ENCODE data around the gene CD248.
A peak's percentile ranks its signal among the peaks of the same experiment; 100 is the strongest.
"Not testable (repeated sequence)": the region's sequence is repeated elsewhere in the genome, so short reads cannot be mapped to it uniquely, and the experiment has no call there.

The CD248 gene

DNA sequence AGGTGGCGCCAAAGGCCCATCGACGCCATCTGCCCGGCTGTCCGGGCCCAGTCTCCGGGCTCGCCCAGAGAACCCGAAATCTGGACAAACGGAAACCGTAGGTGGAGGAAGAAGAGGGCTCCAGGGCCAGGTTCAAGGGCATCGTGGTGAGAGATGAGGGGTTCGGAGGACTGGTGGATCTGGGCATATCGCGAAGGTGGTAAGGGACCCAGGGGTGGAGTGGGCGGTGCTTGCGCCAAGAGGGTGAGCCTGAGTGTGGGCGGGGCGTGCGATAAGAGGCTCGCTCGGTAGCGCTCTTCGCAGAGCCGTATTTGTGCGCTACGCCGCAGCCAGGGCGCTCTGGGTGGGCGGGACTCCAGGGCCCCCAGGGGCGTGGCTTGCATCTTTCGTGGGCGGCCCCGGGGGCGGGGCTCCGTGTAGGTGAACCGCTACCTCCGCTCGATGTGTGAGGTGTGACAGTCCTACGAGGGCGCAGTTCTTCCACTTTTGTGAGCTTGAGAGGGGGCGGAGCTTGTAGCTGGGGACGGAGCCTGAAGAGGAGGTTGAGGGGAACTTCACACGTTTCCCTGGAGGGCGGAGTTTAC is 4.8 kb downstream of the CD248 start:
- peak; percentile 88 for DNase-seq

DNA sequence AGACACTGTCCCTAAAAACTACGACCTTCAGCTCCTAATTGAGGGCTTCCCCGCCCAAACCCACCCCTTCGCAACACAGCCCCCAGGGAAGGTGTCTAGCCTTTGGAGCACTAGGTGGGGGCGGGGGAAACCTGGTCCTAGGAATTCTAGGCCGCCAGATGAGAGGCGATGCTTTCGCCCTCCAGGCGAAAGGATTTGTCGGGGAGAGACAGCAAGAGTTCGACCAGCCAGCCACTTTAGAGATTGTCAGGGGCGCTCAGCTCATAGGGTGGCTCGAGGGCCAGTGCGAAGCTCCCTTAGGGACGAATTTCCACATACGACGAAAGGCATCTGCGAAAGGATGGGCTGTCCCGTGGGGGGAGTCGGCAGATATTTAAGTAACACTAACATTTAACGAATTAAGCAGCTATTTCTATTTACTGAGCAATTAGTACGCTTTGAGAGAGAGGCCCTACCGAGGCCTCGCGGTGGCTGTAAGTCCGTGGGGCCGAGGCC is 5.3 kb downstream of the CD248 start:
- DNase-seq: no peak

DNA sequence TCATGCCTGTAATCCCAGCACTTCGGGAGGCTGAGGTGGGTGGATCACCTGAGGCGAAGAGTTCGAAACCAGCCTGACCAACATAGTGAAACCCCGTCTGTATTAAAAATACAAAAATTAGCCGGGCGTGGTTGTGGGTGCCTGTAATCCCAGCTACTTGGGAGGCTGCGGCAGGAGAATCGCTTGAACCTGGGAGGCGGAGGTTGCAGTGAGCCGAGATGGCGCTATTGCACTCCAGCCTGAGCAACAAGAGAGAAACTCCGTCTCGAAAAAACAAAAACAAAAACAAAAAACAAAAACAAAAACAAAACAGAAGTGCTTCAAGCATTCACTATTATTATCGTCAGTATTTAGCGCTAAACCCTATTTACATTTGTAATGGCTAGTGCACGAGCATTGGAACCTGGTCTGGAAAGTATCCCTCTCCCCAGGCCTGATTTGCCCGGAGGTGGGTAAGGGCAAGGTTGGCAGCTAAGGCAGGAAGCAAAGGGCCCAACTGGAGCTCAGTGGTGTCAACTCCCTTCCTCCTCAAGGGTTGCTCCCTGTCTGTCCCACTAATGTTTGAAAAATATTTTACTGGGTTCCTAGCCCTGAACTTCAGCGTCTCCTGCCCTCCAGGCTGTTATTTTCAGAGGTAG is 5.9 kb downstream of the CD248 start:
- DNase-seq: not testable (repeated sequence)

DNA sequence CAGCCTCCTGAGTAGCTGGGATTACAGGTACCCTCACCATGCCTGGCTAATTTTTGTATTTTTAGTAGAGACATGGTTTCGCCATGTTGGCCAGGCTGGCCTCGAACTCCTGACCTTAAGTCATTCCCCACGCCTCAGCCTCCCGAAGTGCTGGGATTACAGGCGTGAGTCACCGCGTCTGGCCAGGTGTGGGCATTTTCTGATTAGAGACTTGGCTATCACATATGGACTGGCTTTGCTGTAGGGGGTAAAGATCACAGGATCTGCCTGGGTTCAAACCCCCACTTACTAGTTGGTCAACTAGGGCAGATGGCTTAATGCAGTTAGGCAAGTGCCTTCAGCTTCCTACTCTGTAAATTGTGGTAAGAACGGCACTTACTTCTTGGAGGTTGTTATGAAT is 6.5 kb downstream of the CD248 start:
- no peak for DNase-seq

DNA sequence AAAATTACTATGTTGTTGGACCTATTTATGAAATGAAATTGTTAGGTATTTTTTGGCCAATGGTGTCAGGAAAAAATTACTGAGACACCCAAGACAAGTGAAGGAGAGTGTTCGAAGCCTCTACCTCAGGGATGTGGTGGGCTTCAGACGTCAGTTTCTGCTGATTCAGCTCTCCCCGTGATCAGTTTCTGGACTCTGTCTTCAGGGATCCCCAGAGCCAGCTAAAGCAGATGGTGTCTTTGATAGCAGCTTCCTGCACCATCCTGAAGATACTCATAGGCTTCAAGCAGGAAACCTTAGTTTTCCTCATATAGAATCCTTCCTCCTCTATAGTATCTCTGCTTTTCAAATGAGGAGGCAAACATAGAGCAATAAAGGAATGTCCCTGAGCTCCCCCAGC is 7.4 kb downstream of the CD248 start:
- DNase-seq: no peak

DNA sequence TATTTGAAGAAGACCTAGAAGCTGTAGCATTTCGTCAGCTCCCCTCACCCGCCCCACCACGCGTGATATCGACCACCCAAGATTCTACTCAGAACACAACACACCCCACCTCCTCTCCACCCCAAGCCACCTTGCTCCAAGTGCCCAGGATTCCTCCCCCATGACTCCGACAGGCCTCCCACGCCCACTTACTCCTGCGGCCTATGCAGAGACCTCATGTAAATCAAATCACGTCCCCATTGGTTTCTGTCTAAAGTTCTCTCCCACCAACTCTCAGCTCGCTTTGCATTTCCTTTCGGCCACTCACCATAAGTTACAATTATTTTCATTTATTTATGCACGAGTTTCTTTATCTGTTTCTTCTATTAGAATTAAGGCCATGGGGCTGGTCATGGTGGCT is 14.2 kb downstream of the CD248 start:
- no peak for DNase-seq

DNA sequence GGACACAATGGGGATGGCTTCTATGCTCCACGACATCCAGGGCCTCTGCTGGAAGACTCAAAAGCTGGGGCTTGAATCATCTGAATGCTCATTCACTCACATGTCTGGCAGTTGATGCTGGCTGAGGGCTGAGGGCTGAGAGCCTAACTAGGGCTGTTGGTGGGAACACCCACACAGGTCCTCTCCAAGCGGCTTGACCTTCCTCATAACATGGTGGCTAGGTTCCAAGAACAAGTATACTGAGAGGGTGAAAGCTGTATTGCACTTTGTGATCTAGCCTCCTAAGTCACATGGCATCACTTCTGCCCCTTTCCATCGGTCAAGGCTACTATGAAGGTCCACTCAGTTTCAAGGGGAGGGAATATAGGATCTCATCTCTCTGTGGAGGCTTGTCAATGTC is 17.7 kb downstream of the CD248 start:
- DNase-seq: no peak

DNA sequence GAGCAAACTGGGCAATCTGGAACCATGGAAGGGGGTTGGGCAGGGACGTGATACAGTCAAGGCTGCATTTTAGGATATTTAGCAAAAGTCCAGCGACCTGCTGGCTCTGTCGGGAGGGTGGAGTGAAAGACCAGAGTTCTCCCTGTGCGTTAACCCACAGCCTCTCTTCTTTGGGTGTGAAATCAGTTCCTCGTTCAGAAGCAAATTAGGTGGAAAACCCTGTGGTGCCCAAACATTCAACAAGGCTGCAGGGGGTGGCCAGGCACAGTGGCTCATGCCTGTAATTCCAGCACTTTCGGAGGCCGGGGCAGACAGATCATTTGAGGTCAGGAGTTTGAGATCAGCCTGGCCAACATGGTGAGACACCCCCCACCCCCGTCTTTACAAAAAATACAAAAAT is 19.2 kb downstream of the CD248 start:
- DNase-seq: no peak

DNA sequence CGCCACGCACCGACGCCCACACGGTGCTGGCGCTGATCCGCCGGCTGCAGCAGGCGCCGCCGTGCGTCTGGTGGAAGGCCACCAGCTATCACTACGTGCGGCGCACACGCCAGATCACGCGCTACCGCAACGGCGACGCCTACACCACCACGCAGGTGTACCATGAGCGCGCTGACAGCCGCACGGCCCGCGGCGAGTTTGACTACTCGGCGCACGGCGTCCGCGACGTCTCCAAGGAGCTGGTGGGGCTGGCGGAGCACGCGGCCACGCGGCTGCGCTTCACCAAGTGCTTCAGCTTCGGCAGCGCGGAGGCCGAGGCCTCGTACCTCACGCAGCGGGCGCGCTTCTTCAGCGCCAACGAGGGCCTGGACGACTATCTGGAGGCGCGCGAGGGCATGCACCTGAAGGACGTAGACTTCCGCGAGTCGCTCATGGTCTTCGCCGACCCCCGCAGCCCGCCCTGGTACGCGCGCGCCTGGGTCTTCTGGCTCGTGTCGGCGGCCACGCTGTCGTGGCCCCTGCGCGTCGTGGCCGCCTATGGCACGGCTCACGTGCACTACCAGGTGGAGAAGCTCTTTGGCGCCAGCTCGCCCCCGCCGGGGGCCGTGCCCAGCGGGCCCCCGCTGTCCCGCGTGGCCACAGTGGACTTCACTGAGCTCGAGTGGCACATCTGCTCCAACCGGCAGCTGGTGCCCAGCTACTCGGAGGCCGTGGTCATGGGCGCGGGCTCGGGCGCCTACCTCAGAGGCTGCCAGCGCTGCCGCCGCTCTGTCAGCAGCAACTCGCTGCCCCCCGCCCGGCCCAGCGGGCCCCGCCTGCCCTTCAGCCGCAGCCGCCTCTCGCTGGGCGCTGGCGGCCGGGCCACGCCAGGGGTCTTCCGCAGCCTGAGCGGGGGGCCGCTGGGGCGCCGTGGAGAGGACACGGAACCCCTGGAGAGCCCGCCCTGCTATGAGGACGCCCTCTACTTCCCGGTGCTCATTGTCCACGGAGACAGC is 21.9 kb downstream of the CD248 start:
- no peak for DNase-seq

DNA sequence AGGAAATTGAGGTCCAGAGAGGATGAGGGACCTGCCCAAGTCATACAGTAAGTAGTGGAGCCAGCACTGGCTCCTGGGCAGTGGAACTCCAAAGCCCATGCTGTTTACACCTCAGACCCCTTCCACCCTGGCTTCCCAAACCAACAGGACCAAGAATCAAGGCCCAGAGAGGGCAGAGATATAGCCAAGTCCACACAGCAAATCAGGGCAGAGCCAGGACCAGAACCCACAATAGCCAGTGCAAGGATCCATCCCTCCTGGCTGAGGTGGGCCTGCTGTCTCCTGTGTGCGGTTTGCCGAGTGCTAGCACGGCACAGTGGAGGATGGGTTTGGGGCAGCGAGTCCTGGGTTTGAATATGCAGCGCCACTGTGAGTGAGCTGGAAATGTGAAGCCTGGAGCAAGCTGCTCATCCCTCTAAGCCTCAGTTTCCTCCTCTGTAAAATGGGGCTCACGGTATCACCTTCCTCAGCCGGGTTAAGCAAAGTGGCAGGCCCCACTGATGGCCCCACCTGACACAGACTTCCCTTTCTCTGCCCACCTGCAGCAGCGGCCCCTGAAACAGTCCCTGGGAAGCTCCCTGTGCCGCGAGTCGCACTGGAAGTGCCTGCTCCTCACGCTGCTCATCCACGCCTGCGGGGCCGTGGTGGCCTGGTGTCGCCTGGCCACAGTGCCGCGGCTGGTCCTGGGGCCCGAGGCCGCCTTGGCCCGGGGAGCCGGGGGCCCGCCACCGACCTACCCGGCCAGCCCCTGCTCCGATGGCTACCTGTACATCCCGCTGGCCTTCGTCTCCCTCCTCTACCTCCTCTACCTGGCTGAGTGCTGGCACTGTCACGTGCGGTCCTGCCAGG is 22.8 kb downstream of the CD248 start:
- no peak for DNase-seq

DNA sequence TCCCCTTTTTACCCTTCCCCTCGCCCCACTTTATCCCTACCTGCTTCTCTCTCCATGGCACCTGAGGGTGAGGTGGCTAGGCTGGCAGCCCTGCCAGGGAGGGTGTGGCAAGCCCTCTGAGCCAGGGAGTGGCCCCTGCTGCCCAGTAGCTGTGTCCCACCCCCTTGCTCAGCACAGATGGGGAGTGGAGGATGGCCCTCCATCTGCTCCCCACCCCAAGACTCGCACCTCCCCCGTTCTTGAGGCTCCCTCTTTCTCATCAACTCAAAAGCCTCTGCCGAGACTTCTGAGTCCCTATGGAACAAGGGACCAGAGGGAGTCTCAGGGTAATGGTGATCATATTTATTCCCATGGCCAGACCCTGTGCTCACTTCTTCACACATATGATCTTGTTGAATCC is 23.5 kb downstream of the CD248 start:
- no peak for DNase-seq

DNA sequence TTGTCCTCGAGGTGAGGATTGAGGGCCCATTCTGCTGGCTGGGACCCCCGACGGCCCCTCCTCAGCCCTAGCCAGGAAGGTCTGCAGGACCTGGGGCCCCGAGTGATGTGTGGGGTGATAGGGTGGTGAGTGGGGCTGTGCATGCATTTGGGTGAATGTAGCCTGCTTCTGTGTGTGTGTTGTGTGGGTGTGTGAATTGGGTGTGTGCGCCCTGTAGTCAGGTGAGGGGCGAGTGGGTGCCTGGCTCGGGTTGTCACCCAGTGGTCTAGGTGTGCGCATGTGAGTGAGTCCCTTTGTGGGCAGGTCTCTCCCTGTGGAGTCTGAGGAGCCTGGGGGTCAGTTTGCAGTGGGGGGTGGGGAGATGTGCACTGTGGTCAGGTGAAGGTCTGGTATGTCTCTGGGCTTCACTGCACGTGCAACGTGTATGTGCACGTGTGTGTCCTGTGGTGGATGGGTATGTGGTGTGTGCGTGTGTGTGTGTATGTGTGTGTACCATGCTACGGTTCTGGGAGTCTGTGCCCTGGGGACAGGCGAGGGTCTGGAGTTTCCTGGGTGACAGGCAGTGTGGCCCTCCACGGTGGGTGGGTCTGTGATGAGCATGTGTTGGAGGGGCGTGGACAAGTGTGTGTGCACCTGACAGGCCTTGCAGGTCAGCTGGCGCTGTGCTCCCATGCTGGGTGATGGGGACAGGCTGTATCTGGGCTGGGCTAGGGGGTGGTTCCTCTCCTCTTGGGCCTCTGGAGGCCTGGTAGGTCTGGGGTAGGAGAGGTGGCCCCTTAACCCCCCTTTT is 24.1 kb downstream of the CD248 start:
- no peak for DNase-seq

DNA sequence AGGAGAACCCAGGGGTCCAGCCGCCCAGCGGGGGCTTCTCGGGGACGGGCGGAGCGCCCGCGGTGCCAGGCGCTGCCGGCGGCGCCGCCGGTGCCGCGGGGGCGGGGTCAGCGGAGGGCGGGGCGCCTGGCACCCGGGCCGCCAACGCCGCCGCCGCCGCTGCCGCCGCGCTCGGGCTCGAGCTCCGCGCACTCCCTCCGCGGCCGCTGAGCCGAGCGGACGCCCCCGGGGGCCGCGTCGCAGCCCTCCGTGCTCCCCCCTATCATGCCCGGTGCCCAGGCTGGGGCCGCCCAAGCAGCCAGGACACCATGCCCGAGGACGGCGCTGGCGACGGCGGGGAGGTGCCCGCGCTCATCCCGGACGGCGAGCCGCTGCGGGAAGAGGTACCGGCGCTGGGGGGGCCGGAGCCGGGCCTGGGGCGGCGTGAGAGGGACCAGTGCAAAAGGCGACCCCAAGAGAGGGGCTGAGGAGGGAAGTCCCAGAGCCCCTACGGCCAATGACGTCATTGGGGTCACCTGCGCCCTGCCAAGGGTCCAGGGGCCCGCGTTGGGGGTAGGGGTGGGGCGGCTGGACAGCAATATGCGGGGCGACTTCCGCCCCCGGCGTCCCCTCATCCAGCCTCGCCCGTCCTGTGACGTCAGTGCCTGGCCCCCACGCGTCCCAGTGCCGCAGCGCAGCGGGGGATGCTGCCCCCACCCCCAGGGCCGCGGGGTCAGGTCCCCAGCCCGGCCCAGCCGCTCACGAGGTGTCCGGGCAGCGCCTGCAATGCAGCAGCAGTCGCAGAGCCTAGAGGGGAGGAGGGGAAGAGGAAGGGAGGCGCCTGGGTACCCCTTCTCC is 24.9 kb downstream of the CD248 start, which contains the start of gene TMEM151A:
Gene TMEM151A (plus strand): TSS at position 189 of the 837 bp plus-strand sequence. CDS start 120 bp downstream, at position 309.
- no peak for DNase-seq

DNA sequence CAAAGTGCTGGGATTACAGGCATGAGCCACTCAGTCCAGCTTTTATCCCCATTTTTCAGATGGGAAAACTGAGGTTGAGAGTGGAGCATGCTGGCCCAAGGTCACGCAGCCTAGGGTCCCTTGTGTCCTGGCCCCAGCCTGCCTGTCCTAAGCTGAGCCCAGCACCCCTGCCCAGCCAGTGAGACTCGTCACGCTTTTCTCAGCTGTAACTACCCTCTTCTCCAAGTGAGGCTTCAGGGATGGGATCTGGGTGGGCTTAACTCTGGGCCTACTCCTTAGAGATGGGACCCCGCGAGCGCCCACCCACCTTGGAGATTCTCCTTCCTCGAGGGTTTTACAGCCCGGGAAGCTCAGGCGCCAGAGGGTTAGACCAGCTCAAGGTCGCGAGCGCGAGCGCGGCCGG is 25.5 kb downstream of the CD248 start:
- no peak for DNase-seq

DNA sequence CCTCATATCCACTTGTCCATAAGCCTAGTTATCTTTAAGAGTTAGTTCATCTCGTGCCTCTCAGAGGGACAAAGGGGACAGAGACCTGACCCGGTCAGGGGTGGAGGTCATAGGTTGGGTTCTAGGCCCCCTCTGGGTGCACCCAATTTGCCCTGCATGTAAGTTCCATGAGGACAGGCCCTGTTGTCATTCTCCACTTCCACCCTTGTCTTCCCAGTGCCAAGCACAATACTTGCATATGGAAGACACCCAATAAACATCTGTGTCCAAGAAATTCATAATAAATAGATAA is 26.6 kb downstream of the CD248 start:
- no peak for DNase-seq

DNA sequence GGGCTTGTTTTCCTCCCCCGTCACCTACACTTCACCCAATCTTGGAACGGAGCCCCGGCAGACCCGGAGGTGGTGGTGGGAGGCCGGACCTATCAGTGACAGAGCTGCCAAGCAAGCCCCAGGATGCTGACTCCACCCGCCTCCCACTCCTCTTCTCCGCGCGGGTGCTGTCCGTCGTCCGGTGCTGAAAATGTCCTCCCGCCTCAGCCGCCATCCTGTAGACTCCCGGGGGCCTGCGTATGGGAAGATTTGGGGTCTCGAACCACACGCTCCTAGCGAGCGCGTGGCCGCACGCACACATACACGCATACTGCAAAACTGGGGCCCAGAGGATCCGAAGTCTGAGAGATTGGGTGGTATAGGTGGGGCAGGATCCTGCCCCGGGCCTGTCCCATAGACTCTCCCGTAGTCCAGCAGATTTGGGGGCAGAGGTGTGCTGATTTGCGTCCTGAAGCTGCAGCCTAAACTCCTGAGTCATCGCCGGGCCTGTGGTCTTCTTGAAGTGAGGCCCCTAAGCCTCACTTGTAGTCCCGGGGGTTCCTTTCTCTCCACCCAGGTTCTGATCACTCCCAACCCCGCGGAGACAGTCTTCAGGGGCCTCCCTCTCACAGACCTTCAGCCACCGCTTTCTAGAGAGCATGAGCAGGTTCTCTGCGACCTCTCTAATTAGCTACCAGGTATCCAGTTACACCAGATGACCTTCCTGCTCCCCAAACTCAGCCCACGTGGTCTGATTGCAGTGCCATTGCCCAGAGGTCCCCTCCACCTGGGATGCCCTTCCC is 27.1 kb downstream of the CD248 start:
- DNase-seq: no peak

DNA sequence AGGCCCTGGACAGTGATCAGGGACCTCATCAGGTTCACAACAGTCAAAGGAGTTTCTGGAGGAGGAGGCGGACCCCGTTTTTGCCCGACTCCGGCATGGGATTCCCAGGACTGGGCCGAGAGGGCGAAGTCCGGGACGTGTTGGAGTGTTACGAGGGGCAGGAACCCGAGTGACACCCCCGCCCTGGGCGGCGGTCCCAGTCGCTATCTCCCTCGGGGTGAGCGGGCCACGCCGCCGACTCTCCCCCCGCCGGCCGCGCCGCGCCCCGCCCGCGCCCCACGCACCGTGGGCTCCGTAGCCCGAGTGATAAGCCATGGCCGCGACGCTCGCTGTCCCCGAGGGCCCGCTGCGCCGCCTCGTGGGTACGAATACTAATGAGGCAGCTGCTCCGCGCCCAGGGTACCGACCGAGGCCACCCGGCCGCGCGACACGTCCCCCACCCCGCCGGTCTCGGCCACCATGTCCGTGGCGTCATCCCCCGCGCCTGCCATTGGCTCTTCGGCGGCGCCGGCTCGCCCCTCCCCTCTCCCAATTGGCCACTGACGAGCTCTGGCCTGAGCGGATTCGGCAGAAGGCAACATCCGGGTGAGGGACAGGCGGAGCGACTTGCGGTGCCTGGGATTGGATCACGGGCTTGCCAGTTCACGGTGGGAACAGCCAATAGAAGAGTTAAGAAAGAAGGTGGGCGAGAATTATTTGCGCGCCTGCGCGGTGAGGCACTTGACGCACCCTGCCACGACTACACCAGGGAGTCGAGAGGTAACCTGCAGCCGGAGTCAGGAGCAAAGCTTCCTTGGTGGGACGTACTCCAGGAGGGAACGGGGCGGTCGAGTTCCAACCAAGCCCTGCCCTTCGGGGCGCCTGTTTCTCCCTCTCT is 27.9 kb downstream of the CD248 start, which contains the start of gene YIF1A:
Gene YIF1A (minus strand): TSS at position 473 of the 877 bp plus-strand sequence. CDS start 158 bp downstream, at position 315.
- peak; percentile 98 for DNase-seq

DNA sequence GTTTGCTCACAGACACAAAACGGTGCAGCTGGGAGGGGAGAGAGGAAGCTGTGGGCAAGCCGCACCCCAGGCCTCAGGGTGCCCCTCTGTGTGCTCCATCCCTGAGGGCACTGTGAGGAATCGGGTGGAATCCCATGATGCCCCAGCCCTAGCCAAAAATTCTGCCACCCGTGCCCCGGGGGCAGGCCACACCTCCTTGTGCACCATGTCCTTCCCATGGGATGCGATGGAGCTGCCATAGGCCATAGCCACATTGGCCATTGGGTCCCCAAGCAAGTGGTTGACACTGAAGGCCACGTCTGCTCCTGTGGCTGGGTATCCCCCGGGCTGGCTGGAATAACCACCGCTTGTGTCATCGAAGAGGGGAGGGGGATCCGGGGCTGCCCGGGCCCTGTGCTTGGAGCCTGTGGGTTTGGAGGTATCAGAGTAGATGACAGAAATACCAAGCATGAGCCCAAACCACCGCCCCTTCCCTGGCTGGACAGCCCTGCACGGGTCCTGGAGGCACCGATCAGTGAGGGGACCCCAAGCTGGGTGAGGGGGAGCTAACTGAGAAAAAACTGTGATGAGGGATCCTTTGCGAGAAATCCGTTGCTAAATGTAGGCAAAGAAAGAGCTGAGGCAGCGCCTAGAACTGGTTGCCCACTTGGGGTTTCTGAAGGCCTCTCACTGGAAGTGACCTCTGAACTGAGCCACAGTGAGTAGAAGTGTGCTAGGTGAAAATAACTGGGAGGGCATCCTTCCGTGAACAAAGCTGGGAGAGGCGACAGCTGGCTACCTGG is 28.8 kb downstream of the CD248 start:
- DNase-seq: no peak
